ENCODE results near the gene HTRA2.

The HTRA2 gene

GRCh38 chr2:74516650-74517049, 13.1 kb upstream of the HTRA2 start:
- no peak for DNase-seq

GRCh38 chr2:74522516-74522915, 7.2 kb upstream of the HTRA2 start:
- DNase-seq: no peak

GRCh38 chr2:74524005-74524404, 5.7 kb upstream of the HTRA2 start:
- DNase-seq: no peak

GRCh38 chr2:74524955-74525716, 4.6 kb upstream of the HTRA2 start:
- DNase-seq: no peak

- no peak for DNase-seq
Observed at GRCh38 chr2:74525717-74526648, 3.8 kb upstream of the HTRA2 start, which contains the start of gene DQX1. TSS of gene DQX1 (minus strand) at chr2:74526231. CDS start at chr2:74525729, 502 bp downstream.

- DNase-seq: no peak
Observed at GRCh38 chr2:74526649-74527230, 3.0 kb upstream of the HTRA2 start.

- DNase-seq: no peak
Observed at GRCh38 chr2:74527741-74528140, 2.0 kb upstream of the HTRA2 start.

GRCh38 chr2:74528600-74529356, 955 bp upstream of the HTRA2 start:
- DNase-seq: no peak

GRCh38 chr2:74530239-74531187, 780 bp downstream of the HTRA2 start:
- peak; percentile 25 for DNase-seq

GRCh38 chr2:74531666-74532065, 1.9 kb downstream of the HTRA2 start:
- no peak for DNase-seq

- DNase-seq: no peak
Observed at GRCh38 chr2:74532222-74532621, 2.5 kb downstream of the HTRA2 start.

- no peak for DNase-seq
Observed at GRCh38 chr2:74533464-74533863, 3.7 kb downstream of the HTRA2 start.

- no peak for DNase-seq
Observed at GRCh38 chr2:74534411-74534810, 4.7 kb downstream of the HTRA2 start.

- no peak for DNase-seq
Observed at GRCh38 chr2:74535440-74535965, 5.8 kb downstream of the HTRA2 start.

- DNase-seq: no peak
Observed at GRCh38 chr2:74536166-74536950, 6.6 kb downstream of the HTRA2 start.

GRCh38 chr2:74537140-74537539, 7.4 kb downstream of the HTRA2 start:
- no peak for DNase-seq

- no peak for DNase-seq
Observed at GRCh38 chr2:74538881-74539339, 9.2 kb downstream of the HTRA2 start.

GRCh38 chr2:74540291-74540690, 10.6 kb downstream of the HTRA2 start:
- no peak for DNase-seq

GRCh38 chr2:74542978-74543377, 13.2 kb downstream of the HTRA2 start:
- no peak for DNase-seq

GRCh38 chr2:74544634-74545033, 14.9 kb downstream of the HTRA2 start:
- no peak for DNase-seq
